PC-9 (cell line): ENCODE results near the gene ZNF275.

Source experiments
- EZH2 ChIP-seq: fragments of 200-600 bp; sonication (generic); IDR thresholded peaks from 2 replicates; pipeline ENCODE4 v1.8.0; 2017; ENCODE audit warnings: antibody characterized with exemption, low read depth
- TF ChIP-seq, protein P1 (sequence below): fragments of 200-600 bp; sonication (generic); conservative IDR thresholded peaks from 2 replicates; pipeline ENCODE4 v1.6.1; 2017; ENCODE audit warnings: mixed run types, antibody characterized with exemption, mild to moderate bottlenecking, moderate library complexity

DNA sequence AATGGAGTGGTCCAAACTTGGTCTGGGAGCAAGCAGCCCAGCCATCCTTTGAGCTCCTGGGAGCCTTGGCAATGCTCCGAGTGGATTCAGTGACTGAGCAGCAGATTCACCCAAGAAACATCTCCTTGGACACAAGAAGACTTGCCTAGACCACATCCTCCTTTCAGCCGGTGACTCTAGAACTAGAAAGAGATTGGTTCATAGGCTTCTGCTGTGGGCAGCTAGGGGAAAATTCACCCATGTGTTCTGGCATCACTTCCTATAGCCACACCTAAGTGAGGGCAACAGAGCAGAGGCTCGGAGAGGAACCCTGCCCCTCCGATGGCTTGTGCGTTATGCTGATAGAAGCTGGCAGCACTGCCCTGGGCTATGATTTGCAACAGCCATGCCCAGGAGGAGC is 16.0 kb downstream of the ZNF275 start:
- TF ChIP-seq, protein P1, sequence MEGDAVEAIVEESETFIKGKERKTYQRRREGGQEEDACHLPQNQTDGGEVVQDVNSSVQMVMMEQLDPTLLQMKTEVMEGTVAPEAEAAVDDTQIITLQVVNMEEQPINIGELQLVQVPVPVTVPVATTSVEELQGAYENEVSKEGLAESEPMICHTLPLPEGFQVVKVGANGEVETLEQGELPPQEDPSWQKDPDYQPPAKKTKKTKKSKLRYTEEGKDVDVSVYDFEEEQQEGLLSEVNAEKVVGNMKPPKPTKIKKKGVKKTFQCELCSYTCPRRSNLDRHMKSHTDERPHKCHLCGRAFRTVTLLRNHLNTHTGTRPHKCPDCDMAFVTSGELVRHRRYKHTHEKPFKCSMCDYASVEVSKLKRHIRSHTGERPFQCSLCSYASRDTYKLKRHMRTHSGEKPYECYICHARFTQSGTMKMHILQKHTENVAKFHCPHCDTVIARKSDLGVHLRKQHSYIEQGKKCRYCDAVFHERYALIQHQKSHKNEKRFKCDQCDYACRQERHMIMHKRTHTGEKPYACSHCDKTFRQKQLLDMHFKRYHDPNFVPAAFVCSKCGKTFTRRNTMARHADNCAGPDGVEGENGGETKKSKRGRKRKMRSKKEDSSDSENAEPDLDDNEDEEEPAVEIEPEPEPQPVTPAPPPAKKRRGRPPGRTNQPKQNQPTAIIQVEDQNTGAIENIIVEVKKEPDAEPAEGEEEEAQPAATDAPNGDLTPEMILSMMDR: no peak
- TF ChIP-seq EZH2: no peak
